H9 (cell line): ENCODE results near the gene CENPO. TPM values are rescaled to one million over a fixed set of nuclear protein-coding genes. Genes with fewer than 3 reads are reported as not detected.
A peak's percentile ranks its signal among the peaks of the same experiment; 100 is the strongest.

Experiments
- DNase-seq: peaks from one replicate; pipeline ENCODE4 v3.0.0-alpha.2; 2017
- H2AFZ ChIP-seq: one replicate; pipeline ENCODE4 v1.6.1; 2013; ENCODE audit warnings: mild to moderate bottlenecking, low read length, control low read depth, moderate library complexity
- H2AK5ac ChIP-seq: 2 replicates; pipeline ENCODE4 v1.6.1; 2013; ENCODE audit warnings: low read length, control low read depth, mixed read lengths; ENCODE audit not compliant: insufficient read length
- H2BK120ac ChIP-seq: one replicate; pipeline ENCODE4 v1.6.1; 2013; ENCODE audit warnings: low read depth, mild to moderate bottlenecking, low read length, control low read depth, inconsistent platforms; ENCODE audit not compliant: poor library complexity, severe bottlenecking
- H2BK12ac ChIP-seq: 2 replicates; pipeline ENCODE4 v1.6.1; 2013; ENCODE audit warnings: low read length, control low read depth, mixed read lengths, low read depth; ENCODE audit not compliant: insufficient read length
- H2BK15ac ChIP-seq: 2 replicates; pipeline ENCODE4 v1.6.1; 2013; ENCODE audit warnings: low read depth, low read length, control low read depth
- H2BK20ac ChIP-seq: one replicate; pipeline ENCODE4 v1.6.1; 2013; ENCODE audit warnings: low read depth, mild to moderate bottlenecking, low read length, control low read depth, inconsistent platforms; ENCODE audit not compliant: poor library complexity, severe bottlenecking
- H2BK5ac ChIP-seq: 2 replicates; pipeline ENCODE4 v1.6.1; 2013; ENCODE audit warnings: low read length, control low read depth, mixed read lengths; ENCODE audit not compliant: insufficient read length
- H3K14ac ChIP-seq: 2 replicates; pipeline ENCODE4 v1.6.1; 2013; ENCODE audit warnings: low read length, control low read depth; ENCODE audit not compliant: insufficient read depth
- H3K18ac ChIP-seq: 2 replicates; pipeline ENCODE4 v1.6.1; 2013; ENCODE audit warnings: low read depth, mild to moderate bottlenecking, mixed read lengths, low read length, control low read depth; ENCODE audit not compliant: insufficient read length
- H3K23ac ChIP-seq: 2 replicates; pipeline ENCODE4 v1.6.1; 2013; ENCODE audit warnings: low read length, control low read depth, mixed read lengths, low read depth; ENCODE audit not compliant: insufficient read length
- H3K23me2 ChIP-seq: 2 replicates; pipeline ENCODE4 v1.6.1; 2013; ENCODE audit warnings: low read depth, mild to moderate bottlenecking, mixed read lengths, low read length, control low read depth; ENCODE audit not compliant: insufficient read length, poor library complexity, severe bottlenecking
- H3K27ac ChIP-seq: 2 replicates; pipeline ENCODE4 v1.5.1; 2013; ENCODE audit warnings: low read length, control low read depth, mixed read lengths, low read depth; ENCODE audit not compliant: insufficient read length
- H3K27me3 ChIP-seq: 2 replicates; pipeline ENCODE4 v1.6.1; 2013; ENCODE audit warnings: low read length, control low read depth, inconsistent platforms; ENCODE audit not compliant: insufficient read depth
- H3K4ac ChIP-seq: 2 replicates; pipeline ENCODE4 v1.6.1; 2013; ENCODE audit warnings: low read depth, mild to moderate bottlenecking, control low read depth, inconsistent platforms, low read length, moderate library complexity
- H3K4me1 ChIP-seq: 2 replicates; pipeline ENCODE4 v1.6.1; 2013; ENCODE audit warnings: low read length, control low read depth, inconsistent platforms; ENCODE audit not compliant: insufficient read depth
- H3K4me2 ChIP-seq: 2 replicates; pipeline ENCODE4 v1.6.1; 2013; ENCODE audit warnings: low read length, control low read depth, mixed read lengths; ENCODE audit not compliant: insufficient read length, insufficient read depth
- H3K56ac ChIP-seq: 2 replicates; pipeline ENCODE4 v1.6.1; 2013; ENCODE audit warnings: low read depth, mild to moderate bottlenecking, mixed read lengths, low read length, control low read depth; ENCODE audit not compliant: insufficient read length
- H3K79me1 ChIP-seq: 2 replicates; pipeline ENCODE4 v1.6.1; 2013; ENCODE audit warnings: low read depth, mild to moderate bottlenecking, moderate library complexity, low read length, control low read depth, inconsistent platforms; ENCODE audit not compliant: insufficient read depth, poor library complexity, severe bottlenecking
- H3K79me2 ChIP-seq: 2 replicates; pipeline ENCODE4 v1.6.1; 2013; ENCODE audit warnings: low read length, control low read depth, inconsistent platforms; ENCODE audit not compliant: insufficient read depth
- H3K9ac ChIP-seq: 2 replicates; pipeline ENCODE4 v1.6.1; 2013; ENCODE audit warnings: low read length, control low read depth, mixed read lengths; ENCODE audit not compliant: insufficient read length; ENCODE audit errors: extremely low read depth
- H3K9me3 ChIP-seq: one replicate; pipeline ENCODE4 v1.6.1; 2013; ENCODE audit warnings: low read depth, low read length, inconsistent platforms; ENCODE audit not compliant: control insufficient read depth
- H3T11ph ChIP-seq: one replicate; pipeline ENCODE4 v1.6.1; 2013; ENCODE audit warnings: mild to moderate bottlenecking, low read length, control low read depth, inconsistent platforms
- H4K20me1 ChIP-seq: one replicate; pipeline ENCODE4 v1.6.1; 2013; ENCODE audit not compliant: control insufficient read depth, insufficient read length, insufficient read depth
- H4K5ac ChIP-seq: 2 replicates; pipeline ENCODE4 v1.6.1; 2013; ENCODE audit warnings: low read depth, mild to moderate bottlenecking, mixed read lengths, low read length, control low read depth; ENCODE audit not compliant: insufficient read length
- H4K8ac ChIP-seq: replicated peaks from 2 replicates; pipeline ENCODE4 v1.6.1; 2013; ENCODE audit warnings: low read length, control low read depth, mixed read lengths, low read depth; ENCODE audit not compliant: insufficient read length
- H4K91ac ChIP-seq: 2 replicates; pipeline ENCODE4 v1.6.1; 2013; ENCODE audit warnings: low read depth, mild to moderate bottlenecking, moderate library complexity, mixed read lengths, low read length, control low read depth; ENCODE audit not compliant: insufficient read length
- H3K27ac Mint-ChIP-seq, 3 experiments: 2 replicates in 2 of 3; 3 replicates in 1 of 3; pipeline ENCODE4 v1.8.0; 2020 to 2021; ENCODE audit warnings: mixed read lengths in 3 of 3, mild to moderate bottlenecking in 1 of 3, moderate library complexity in 1 of 3
- H3K27me3 Mint-ChIP-seq: 2 replicates; pipeline ENCODE4 v1.8.0; 2021; ENCODE audit warnings: low read depth, mild to moderate bottlenecking, moderate library complexity, mixed read lengths
- H3K36me3 Mint-ChIP-seq, 3 experiments: 2 replicates in 2 of 3; 3 replicates in 1 of 3; pipeline ENCODE4 v1.8.0; 2020 to 2021; ENCODE audit warnings: low read depth in 3 of 3, mixed read lengths in 3 of 3; ENCODE audit not compliant: insufficient read depth in 1 of 3
- H3K4me1 Mint-ChIP-seq, 2 experiments: 2 replicates each; pipeline ENCODE4 v1.8.0; 2020; ENCODE audit warnings: mixed read lengths in 2 of 2
- H3K4me3 Mint-ChIP-seq, 2 experiments: 2 replicates in 1 of 2; 3 replicates in 1 of 2; pipeline ENCODE4 v1.8.0; 2020 to 2021; ENCODE audit warnings: mild to moderate bottlenecking in 2 of 2, mixed read lengths in 2 of 2, moderate library complexity in 1 of 2
- H3K9me3 Mint-ChIP-seq, 2 experiments: 2 replicates in 1 of 2; 3 replicates in 1 of 2; pipeline ENCODE4 v1.8.0; 2020; ENCODE audit warnings: mild to moderate bottlenecking in 2 of 2, mixed read lengths in 2 of 2, moderate library complexity in 1 of 2
- WGBS: extraction: QIAGEN DNeasy Blood & Tissue Kit; methylation state at CpG from one replicate; pipeline ENCODE4 v1.1.7; 2013; ENCODE audit warnings: missing lambda C conversion rate, low lambda C conversion rate, mixed read lengths; ENCODE audit not compliant: insufficient read length; ENCODE audit errors: extremely low coverage; 5-methylcytosine and 5-hydroxymethylcytosine counted together
- total RNA-seq: library from RNA; stranded (reverse); gene quantifications from 2 replicates; pipeline ENCODE4 v1.2.1, GENCODE V29; 2021
- TF ChIP-seq, protein P1 (sequence below): fragments of 200-600 bp; sonication (generic); conservative IDR thresholded peaks from 3 replicates; pipeline ENCODE4 v1.8.0; 2021; ENCODE audit warnings: antibody characterized with exemption, mild to moderate bottlenecking

The CENPO gene
- total RNA-seq, 1 experiment from 2014 or later = 49.5 TPM

GRCh38 chr2:24816404-24816803 is 23.2 kb downstream of the CENPO start:
- no peak overlapping the region for H3K9ac ChIP-seq
- H3K23ac ChIP-seq = no peak overlapping the region
- no peak overlapping the region for H2BK5ac ChIP-seq
- Mint-ChIP-seq H3K27me3 (no peaks in the 10 kb centered on the region; the same call in 1 of the 2 replicates), H3K27ac (peak overlapping the region in 2 of 3 experiments; percentile 41 to 76; a peak in 2 of 7 replicates), H3K9me3 (peaks cover 0 to 3% of the 10 kb centered on the region in 2 experiments; a peak in 1 of 5 replicates), H3K4me1 (peaks cover 14 to 24% of the 10 kb centered on the region in 2 experiments), H3K36me3 (peaks cover 63 to 88% (median 86%) of the 10 kb centered on the region in 3 experiments), H3K4me3 (no peak overlapping the region)
- no peak overlapping the region for H3K56ac ChIP-seq
- no peak overlapping the region for H2BK15ac ChIP-seq
- H2BK20ac ChIP-seq = no peak overlapping the region
- TF ChIP-seq, protein P1, sequence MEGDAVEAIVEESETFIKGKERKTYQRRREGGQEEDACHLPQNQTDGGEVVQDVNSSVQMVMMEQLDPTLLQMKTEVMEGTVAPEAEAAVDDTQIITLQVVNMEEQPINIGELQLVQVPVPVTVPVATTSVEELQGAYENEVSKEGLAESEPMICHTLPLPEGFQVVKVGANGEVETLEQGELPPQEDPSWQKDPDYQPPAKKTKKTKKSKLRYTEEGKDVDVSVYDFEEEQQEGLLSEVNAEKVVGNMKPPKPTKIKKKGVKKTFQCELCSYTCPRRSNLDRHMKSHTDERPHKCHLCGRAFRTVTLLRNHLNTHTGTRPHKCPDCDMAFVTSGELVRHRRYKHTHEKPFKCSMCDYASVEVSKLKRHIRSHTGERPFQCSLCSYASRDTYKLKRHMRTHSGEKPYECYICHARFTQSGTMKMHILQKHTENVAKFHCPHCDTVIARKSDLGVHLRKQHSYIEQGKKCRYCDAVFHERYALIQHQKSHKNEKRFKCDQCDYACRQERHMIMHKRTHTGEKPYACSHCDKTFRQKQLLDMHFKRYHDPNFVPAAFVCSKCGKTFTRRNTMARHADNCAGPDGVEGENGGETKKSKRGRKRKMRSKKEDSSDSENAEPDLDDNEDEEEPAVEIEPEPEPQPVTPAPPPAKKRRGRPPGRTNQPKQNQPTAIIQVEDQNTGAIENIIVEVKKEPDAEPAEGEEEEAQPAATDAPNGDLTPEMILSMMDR = no peak
- no peak overlapping the region for H3K18ac ChIP-seq
- no peak overlapping the region for H3T11ph ChIP-seq
- no peak overlapping the region for H2AK5ac ChIP-seq
- H3K14ac ChIP-seq = no peak overlapping the region
- H3K4me1 ChIP-seq = peaks cover 4% of the 10 kb centered on the region; the same call in 1 of the 2 replicates
- H4K91ac ChIP-seq = no peak overlapping the region
- no peak overlapping the region for H4K5ac ChIP-seq
- no peak overlapping the region for H3K4me2 ChIP-seq
- no peak overlapping the region for H3K4ac ChIP-seq
- H4K20me1 ChIP-seq = no peaks in the 10 kb centered on the region
- H4K8ac ChIP-seq = no peak overlapping the region
- H2BK12ac ChIP-seq = no peak overlapping the region
- H3K23me2 ChIP-seq = no peaks in the 10 kb centered on the region
- H3K9me3 ChIP-seq = no peaks in the 10 kb centered on the region
- H2AFZ ChIP-seq = no peak overlapping the region
- H2BK120ac ChIP-seq = no peak overlapping the region
- H3K79me1 ChIP-seq = no peaks in the 10 kb centered on the region
- no peak overlapping the region for H3K27ac ChIP-seq
- no peak for DNase-seq
- H3K27me3 ChIP-seq = no peaks in the 10 kb centered on the region
- WGBS = no CpG with 5 or more reads among the region's 6 CpGs
- H3K79me2 ChIP-seq = 0 out of 2 replicates have a peak, but pooled peaks cover 2% of the 10 kb centered on the region
